GM23248 (cell line): Measurements from ENCODE around the gene PDE4B.

Experiments
- EZH2 ChIP-seq: fragments of 200-600 bp; sonication (generic); IDR thresholded peaks from 2 replicates; pipeline ENCODE4 v1.6.1; 2018; ENCODE audit warnings: antibody characterized with exemption, mild to moderate bottlenecking; ENCODE audit not compliant: insufficient read depth, poor library complexity, severe bottlenecking
- EZH2phosphoT487 ChIP-seq: fragments of 200-600 bp; sonication (generic); IDR thresholded peaks from 2 replicates; pipeline ENCODE4 v1.6.1; 2018; ENCODE audit warnings: antibody characterized with exemption, moderate library complexity, mild to moderate bottlenecking, low read depth; ENCODE audit not compliant: insufficient read depth

DNA sequence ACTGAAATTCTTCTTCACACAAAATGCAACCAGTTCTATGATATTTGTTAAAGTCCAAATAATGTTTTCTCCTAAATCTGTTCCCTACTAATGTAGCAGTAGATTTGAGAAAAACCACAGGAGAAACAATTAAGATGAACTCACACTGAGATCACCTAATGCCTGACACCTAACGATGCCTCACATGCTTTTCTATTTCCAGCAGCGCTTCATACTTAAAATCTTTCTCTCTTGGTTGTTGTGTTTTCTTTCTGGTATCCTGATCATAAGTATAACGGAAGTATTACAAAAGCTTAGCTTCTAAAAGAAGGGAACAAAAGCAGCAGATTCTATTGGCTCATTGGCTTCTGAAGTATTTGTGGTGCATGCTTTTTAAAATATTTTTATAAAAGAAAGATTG lies 474.1 kb downstream of the PDE4B start:
- TF ChIP-seq EZH2: no peak
- no peak for TF ChIP-seq EZH2phosphoT487
